DOHH2 (cell line): ENCODE results near the gene PRKCD.

Experiments
- H3F3A ChIP-seq: fragments of 200-600 bp; sonication (generic), shearing (Covaris generic); 2 replicates; pipeline ENCODE4 v1.6.0; 2016; ENCODE audit warnings: antibody characterized with exemption, mild to moderate bottlenecking; ENCODE audit not compliant: control insufficient read depth, insufficient read depth
- H3K27ac ChIP-seq: fragments of 200-600 bp; sonication (generic); 2 replicates; pipeline ENCODE4 v1.5.1; 2014; ENCODE audit warnings: low read depth, mild to moderate bottlenecking, low read length, moderate library complexity
- H3K27me3 ChIP-seq: fragments of 200-600 bp; sonication (generic); 2 replicates; pipeline ENCODE4 v1.6.1; 2014; ENCODE audit warnings: mild to moderate bottlenecking, low read length, mixed read lengths; ENCODE audit not compliant: control insufficient read depth
- H3K36me3 ChIP-seq: fragments of 200-600 bp; sonication (generic); 2 replicates; pipeline ENCODE4 v1.6.1; 2014; ENCODE audit warnings: mild to moderate bottlenecking, low read length, moderate library complexity, mixed read lengths; ENCODE audit not compliant: control insufficient read depth
- H3K4me1 ChIP-seq: fragments of 200-600 bp; sonication (generic); 2 replicates; pipeline ENCODE4 v1.6.1; 2014; ENCODE audit warnings: mild to moderate bottlenecking, low read length, mixed read lengths; ENCODE audit not compliant: control insufficient read depth
- H3K4me2 ChIP-seq: fragments of 200-600 bp; sonication (generic); 2 replicates; pipeline ENCODE4 v1.6.0; 2014; ENCODE audit warnings: mild to moderate bottlenecking, low read length, moderate library complexity
- H3K4me3 ChIP-seq: fragments of 200-600 bp; sonication (generic); 2 replicates; pipeline ENCODE4 v1.5.1; 2014; ENCODE audit warnings: mild to moderate bottlenecking, low read length, mixed read lengths
- H3K79me2 ChIP-seq: fragments of 200-600 bp; sonication (generic); 2 replicates; pipeline ENCODE4 v1.6.1; 2014; ENCODE audit warnings: mild to moderate bottlenecking, low read length, mixed read lengths; ENCODE audit not compliant: control insufficient read depth
- H3K9me2 ChIP-seq: fragments of 200-600 bp; sonication (generic); replicated peaks from 2 replicates; pipeline ENCODE4 v1.6.1; 2014; ENCODE audit warnings: mild to moderate bottlenecking, low read length, mixed read lengths; ENCODE audit not compliant: control insufficient read depth
- H3K9me3 ChIP-seq: fragments of 200-600 bp; sonication (generic); 2 replicates; pipeline ENCODE4 v1.6.1; 2014; ENCODE audit warnings: antibody characterized with exemption, low read length, mixed read lengths; ENCODE audit not compliant: control insufficient read depth, insufficient read depth
- H4K20me1 ChIP-seq: fragments of 200-600 bp; sonication (generic); 2 replicates; pipeline ENCODE4 v1.6.0; 2014; ENCODE audit warnings: low read depth, mild to moderate bottlenecking, antibody characterized with exemption, low read length, moderate library complexity; ENCODE audit not compliant: control insufficient read depth, insufficient read depth
- CTCF ChIP-seq: fragments of 200-600 bp; sonication (generic); IDR thresholded peaks from one replicate; pipeline ENCODE4 v1.5.1; 2014; ENCODE audit warnings: antibody characterized with exemption, mild to moderate bottlenecking, low read depth, low read length; ENCODE audit not compliant: poor library complexity, severe bottlenecking
- EZH2phosphoT487 ChIP-seq: fragments of 200-600 bp; sonication (generic); IDR thresholded peaks from 2 replicates; pipeline ENCODE4 v1.6.1; 2017; ENCODE audit warnings: borderline replicate concordance, mild to moderate bottlenecking, antibody characterized with exemption, low read length, moderate library complexity, mixed read lengths

The PRKCD gene

GRCh38 chr3:53126601-53127000 is 34.4 kb upstream of the PRKCD start:
- Histone ChIP-seq H3K4me2 (no peak overlapping the region), H3K4me3 (no peak overlapping the region), H3F3A (no peaks in the 10 kb centered on the region), H3K36me3 (peaks cover 71% of the 10 kb centered on the region), H3K27ac (no peak overlapping the region), H4K20me1 (no peaks in the 10 kb centered on the region), H3K4me1 (peaks cover 23% of the 10 kb centered on the region), H3K9me3 (no peaks in the 10 kb centered on the region), H3K9me2 (no peaks in the 10 kb centered on the region), H3K27me3 (no peaks in the 10 kb centered on the region), H3K79me2 (peaks cover 46% of the 10 kb centered on the region)
- TF ChIP-seq EZH2phosphoT487 (no peak), CTCF (no peak)

GRCh38 chr3:53129344-53129743 is 31.7 kb upstream of the PRKCD start:
- peak overlapping the region; percentile 89 for H3K4me2 ChIP-seq
- no peaks in the 10 kb centered on the region for H3F3A ChIP-seq
- H3K9me3 ChIP-seq: no peaks in the 10 kb centered on the region
- H4K20me1 ChIP-seq: no peaks in the 10 kb centered on the region
- TF ChIP-seq EZH2phosphoT487 (no peak), CTCF (no peak)
- H3K9me2 ChIP-seq: no peaks in the 10 kb centered on the region
- H3K4me3 ChIP-seq: peak overlapping the region; percentile 92
- H3K27ac ChIP-seq: 0 out of 2 replicates have a peak overlapping the region, but pooled peaks have one; percentile 65
- H3K4me1 ChIP-seq: peaks cover 26% of the 10 kb centered on the region
- no peaks in the 10 kb centered on the region for H3K27me3 ChIP-seq
- peaks cover 46% of the 10 kb centered on the region for H3K36me3 ChIP-seq
- peaks cover 46% of the 10 kb centered on the region for H3K79me2 ChIP-seq

- H3K36me3 ChIP-seq: peaks cover 36% of the 10 kb centered on the region
- no peaks in the 10 kb centered on the region for H3K9me3 ChIP-seq
- H3F3A ChIP-seq: no peaks in the 10 kb centered on the region
- no peaks in the 10 kb centered on the region for H3K9me2 ChIP-seq
- no peaks in the 10 kb centered on the region for H4K20me1 ChIP-seq
- H3K4me2 ChIP-seq: peak within 1 kb of the TSS; percentile 89
- peak within 1 kb of the TSS; percentile 92 for H3K4me3 ChIP-seq
- peaks cover 32% of the 10 kb centered on the region for H3K4me1 ChIP-seq
- TF ChIP-seq EZH2phosphoT487 (no peak), CTCF (no peak)
- H3K27me3 ChIP-seq: no peaks in the 10 kb centered on the region
- peaks cover 46% of the 10 kb centered on the region for H3K79me2 ChIP-seq
- peak within 1 kb of the TSS; percentile 65 for H3K27ac ChIP-seq
These were observed 30.6 kb upstream of the PRKCD start, which contains the start of gene RFT1 for GRCh38 chr3:53130179-53131061. RFT1 (minus strand) TSS chr3:53130435; CDS start chr3:53130400, 35 bp downstream.
